Gastroesophageal sphincter (tissue), 4 donors: ENCODE data around the gene IL1B. TPM values are rescaled to one million over a fixed set of nuclear protein-coding genes. Genes with fewer than 3 reads are reported as not detected.

Experiments used
- ATAC-seq: fragments of 150-250 bp; one replicate; pipeline ENCODE4 v1.9.1; 2016; ENCODE audit warnings: mild to moderate bottlenecking, moderate library complexity
- H3K27ac ChIP-seq, 4 donors: fragments of 200-600 bp; sonication (generic) in 3 of 4; 1 replicate in 3 of 4; 2 replicates in 1 of 4; pipeline ENCODE4 v1.5.1; 2016 to 2019
- H3K27me3 ChIP-seq: fragments of 200-600 bp; sonication (generic); one replicate; pipeline ENCODE4 v1.5.1; 2019
- H3K36me3 ChIP-seq, 2 donors: fragments of 200-600 bp; sonication (generic); one replicate each; pipeline ENCODE4 v1.5.1; 2019; ENCODE audit warnings: control low read depth in 1 of 2
- H3K4me1 ChIP-seq, 3 donors: fragments of 200-600 bp; sonication (generic); 1 replicate in 2 of 3; 2 replicates in 1 of 3; pipeline ENCODE4 v1.5.1; 2016 to 2019; ENCODE audit warnings: control low read depth in 2 of 3
- H3K4me3 ChIP-seq, 2 donors: fragments of 200-600 bp; sonication (generic); one replicate each; pipeline ENCODE4 v1.5.1; 2019; ENCODE audit warnings: mild to moderate bottlenecking in 1 of 2, moderate library complexity in 1 of 2
- H3K9me3 ChIP-seq, 3 donors: fragments of 200-600 bp; sonication (generic); one replicate each; pipeline ENCODE4 v1.5.1; 2017 to 2019; ENCODE audit warnings: control low read depth in 2 of 3
- EP300 ChIP-seq: sonication (generic); formaldehyde crosslinking; IDR thresholded peaks from one replicate; pipeline ENCODE4 v1.6.1; 2017; ENCODE audit warnings: antibody characterized with exemption, mild to moderate bottlenecking
- POLR2A ChIP-seq, 2 donors: fragments of 450-650 bp; IDR thresholded peaks; one replicate each; pipeline ENCODE4 v1.6.1; 2017; ENCODE audit warnings: antibody characterized with exemption in 2 of 2, mild to moderate bottlenecking in 2 of 2, moderate library complexity in 1 of 2
- POLR2AphosphoS5 ChIP-seq: sonication (generic); formaldehyde crosslinking; IDR thresholded peaks from one replicate; pipeline ENCODE4 v1.6.1; 2017; ENCODE audit warnings: antibody characterized with exemption
- WGBS, 2 donors: methylation state at CpG; one replicate each; pipeline ENCODE4 v1.1.5; 2018; ENCODE audit warnings: low coverage in 1 of 2; 5-methylcytosine and 5-hydroxymethylcytosine counted together
- total RNA-seq, 4 donors: library from RNA; depleted of rRNA; stranded (reverse); fragments of >200 nt; gene quantifications; one replicate each; pipeline ENCODE4 v1.1.0, GENCODE V29; 2016
- TF ChIP-seq, protein P1 (sequence below), 4 experiments: fragments of 200-600 bp in 2 of 4; fragments of 450-650 bp in 2 of 4; sonication (generic) in 1 of 4; IDR thresholded peaks; one replicate each; pipeline ENCODE4 v1.5.1; 2017 to 2019; ENCODE audit warnings: antibody characterized with exemption in 4 of 4, mild to moderate bottlenecking in 2 of 4, moderate library complexity in 2 of 4

Gene IL1B
- total RNA-seq, 4 donors from 2014 or later: 2.7 to 3.2 TPM; not detected in 2

DNA sequence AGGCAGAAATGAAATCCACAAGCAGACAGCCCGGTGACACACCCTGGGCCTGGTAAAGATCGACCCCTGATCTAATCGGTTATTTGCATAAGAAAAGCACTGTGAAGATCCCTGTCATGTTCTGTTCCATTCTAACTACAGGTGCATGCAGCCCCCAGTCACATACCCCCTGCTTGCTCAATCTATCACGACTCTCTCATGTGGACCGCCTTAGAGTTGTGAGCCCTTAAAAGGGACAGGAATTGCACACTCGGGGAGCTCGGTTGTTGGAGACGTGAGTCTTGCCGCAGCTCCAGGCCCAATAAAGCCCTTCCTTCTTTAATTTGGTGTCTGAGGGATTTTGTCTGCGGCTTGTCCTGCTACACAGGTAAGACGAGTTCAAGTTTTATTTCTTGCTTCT lies 13.4 kb upstream of the IL1B start:
- Histone ChIP-seq H3K9me3 (no peaks in the 10 kb centered on the region), H3K4me3 (no peak overlapping the region), H3K36me3 (no peaks in the 10 kb centered on the region), H3K27ac (no peak overlapping the region), H3K4me1 (no peaks in the 10 kb centered on the region), H3K27me3 (no peaks in the 10 kb centered on the region)
- 96 to 97% methylated on average over 4 to 10 of the region's 11 CpGs for WGBS, 2 donors
- no peak for ATAC-seq
- no peak for TF ChIP-seq EP300
- TF ChIP-seq POLR2A (IDR thresholded peaks at IDR 0.05): no peak
- TF ChIP-seq, protein P1, sequence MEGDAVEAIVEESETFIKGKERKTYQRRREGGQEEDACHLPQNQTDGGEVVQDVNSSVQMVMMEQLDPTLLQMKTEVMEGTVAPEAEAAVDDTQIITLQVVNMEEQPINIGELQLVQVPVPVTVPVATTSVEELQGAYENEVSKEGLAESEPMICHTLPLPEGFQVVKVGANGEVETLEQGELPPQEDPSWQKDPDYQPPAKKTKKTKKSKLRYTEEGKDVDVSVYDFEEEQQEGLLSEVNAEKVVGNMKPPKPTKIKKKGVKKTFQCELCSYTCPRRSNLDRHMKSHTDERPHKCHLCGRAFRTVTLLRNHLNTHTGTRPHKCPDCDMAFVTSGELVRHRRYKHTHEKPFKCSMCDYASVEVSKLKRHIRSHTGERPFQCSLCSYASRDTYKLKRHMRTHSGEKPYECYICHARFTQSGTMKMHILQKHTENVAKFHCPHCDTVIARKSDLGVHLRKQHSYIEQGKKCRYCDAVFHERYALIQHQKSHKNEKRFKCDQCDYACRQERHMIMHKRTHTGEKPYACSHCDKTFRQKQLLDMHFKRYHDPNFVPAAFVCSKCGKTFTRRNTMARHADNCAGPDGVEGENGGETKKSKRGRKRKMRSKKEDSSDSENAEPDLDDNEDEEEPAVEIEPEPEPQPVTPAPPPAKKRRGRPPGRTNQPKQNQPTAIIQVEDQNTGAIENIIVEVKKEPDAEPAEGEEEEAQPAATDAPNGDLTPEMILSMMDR (IDR thresholded peaks at IDR 0.05): no peak
- TF ChIP-seq POLR2AphosphoS5: no peak

- ATAC-seq: no peak
- TF ChIP-seq POLR2A (IDR thresholded peaks at IDR 0.05) (no peak), POLR2AphosphoS5 (no peak), EP300 (no peak)
- H3K9me3 ChIP-seq: no peaks in the 10 kb centered on the region
- H3K27ac ChIP-seq: no peak overlapping the region
- H3K36me3 ChIP-seq: no peaks in the 10 kb centered on the region
- H3K4me3 ChIP-seq: no peak overlapping the region
- no peaks in the 10 kb centered on the region for H3K4me1 ChIP-seq
- 83% methylated on average over 1 of the region's 1 CpG; no CpG with 5 or more reads in 1 of the 2 donors for WGBS, 2 donors
- no peaks in the 10 kb centered on the region for H3K27me3 ChIP-seq
Measured at GRCh38 chr2:112848833-112849232, 12.3 kb upstream of the IL1B start.

GRCh38 chr2:112846031-112846430 lies 9.5 kb upstream of the IL1B start:
- Histone ChIP-seq H3K27ac (no peak overlapping the region), H3K9me3 (no peaks in the 10 kb centered on the region), H3K36me3 (no peaks in the 10 kb centered on the region), H3K27me3 (no peaks in the 10 kb centered on the region), H3K4me3 (no peak overlapping the region), H3K4me1 (no peaks in the 10 kb centered on the region)
- 50 to 82% methylated on average over 2 to 5 of the region's 6 CpGs for WGBS, 2 donors
- ATAC-seq: no peak
- TF ChIP-seq EP300 (no peak), POLR2A (IDR thresholded peaks at IDR 0.05) (no peak), POLR2AphosphoS5 (no peak)

DNA sequence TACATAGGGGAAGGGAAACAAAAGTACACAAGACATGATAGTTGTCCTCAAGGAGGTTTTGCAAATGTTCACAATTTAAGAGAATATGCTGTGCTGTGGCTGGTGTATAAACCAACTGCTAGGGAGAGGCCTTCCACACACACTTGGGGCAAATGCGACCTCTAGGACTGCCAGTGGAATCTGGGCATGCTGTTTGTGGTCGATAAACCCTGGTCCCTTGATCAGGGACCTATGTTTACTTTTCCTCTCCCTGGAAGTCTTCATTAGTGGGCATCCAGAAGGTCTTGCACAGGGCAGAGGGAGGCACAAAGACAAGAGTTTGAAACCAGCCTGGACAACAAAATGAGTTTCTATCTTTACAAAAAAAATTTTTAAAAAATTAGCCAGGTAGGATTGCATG lies 7.3 kb upstream of the IL1B start:
- 40 to 78% methylated on average over 1 to 2 of the region's 2 CpGs for WGBS, 2 donors
- H3K27ac ChIP-seq: no peak overlapping the region
- TF ChIP-seq POLR2A (IDR thresholded peaks at IDR 0.05) (no peak), EP300 (no peak), POLR2AphosphoS5 (no peak)
- TF ChIP-seq, protein P1 (IDR thresholded peaks at IDR 0.05): no peak
- no peaks in the 10 kb centered on the region for H3K4me1 ChIP-seq
- H3K27me3 ChIP-seq: no peaks in the 10 kb centered on the region
- H3K36me3 ChIP-seq: no peaks in the 10 kb centered on the region
- no peak for ATAC-seq
- no peak overlapping the region for H3K4me3 ChIP-seq
- H3K9me3 ChIP-seq: no peaks in the 10 kb centered on the region

- no peak overlapping the region for H3K4me3 ChIP-seq
- no peak for TF ChIP-seq POLR2A (IDR thresholded peaks at IDR 0.05)
- no peak for ATAC-seq
- H3K27me3 ChIP-seq: no peaks in the 10 kb centered on the region
- H3K36me3 ChIP-seq: no peaks in the 10 kb centered on the region
- WGBS, 2 donors: 88 to 90% methylated on average over 2 of the region's 2 CpGs
- H3K27ac ChIP-seq: no peak overlapping the region
- H3K9me3 ChIP-seq: no peaks in the 10 kb centered on the region
- H3K4me1 ChIP-seq: no peaks in the 10 kb centered on the region
Measured at GRCh38 chr2:112843288-112843687, 6.7 kb upstream of the IL1B start.

- 76 to 85% methylated on average over 5 of the region's 5 CpGs for WGBS, 2 donors
- H3K4me1 ChIP-seq: peaks cover 0 to under 1% (median 0%) of the 10 kb centered on the region in 3 donors
- TF ChIP-seq POLR2A (IDR thresholded peaks at IDR 0.05) (no peak), POLR2AphosphoS5 (no peak), EP300 (no peak)
- TF ChIP-seq, protein P1 (IDR thresholded peaks at IDR 0.05): no peak
- no peak overlapping the region for H3K4me3 ChIP-seq
- no peaks in the 10 kb centered on the region for H3K9me3 ChIP-seq
- ATAC-seq: no peak
- H3K27me3 ChIP-seq: no peaks in the 10 kb centered on the region
- no peak overlapping the region for H3K27ac ChIP-seq
- no peaks in the 10 kb centered on the region for H3K36me3 ChIP-seq
Measured at GRCh38 chr2:112841295-112842044, 4.9 kb upstream of the IL1B start.
